B cell (primary cell): Measurements from ENCODE around the gene A2ML1. TPM values are rescaled to one million over a fixed set of nuclear protein-coding genes. Genes with fewer than 3 reads are reported as not detected.
A peak's percentile ranks its signal among the peaks of the same experiment; 100 is the strongest.

ENCODE experiments used
- ATAC-seq: fragments of 200-7000 bp; cut with Tn5 transposase; one replicate; pipeline ENCODE4 v1.10.0; 2021; ENCODE audit warnings: low read depth, mild to moderate bottlenecking, moderate number of reproducible peaks, moderate library complexity
- CTCF ChIA-PET: fragments of 350-600 bp; sonication (Branson Sonifier 250); formaldehyde crosslinking; loops from one replicate; lab custom pipeline; 2021; ENCODE audit warnings: antibody characterized with exemption, inconsistent platforms; lab: Charles Lee
- POLR2A ChIA-PET: fragments of 350-600 bp; sonication (Branson Sonifier 250); formaldehyde crosslinking; loops from one replicate; lab custom pipeline; 2021; ENCODE audit warnings: antibody characterized with exemption; lab: Charles Lee
- DNase-seq: peaks from one replicate; pipeline ENCODE4 v3.0.0; 2013
- H2AFZ ChIP-seq: 2 replicates; pipeline ENCODE4 v1.6.1; 2012; ENCODE audit warnings: mild to moderate bottlenecking, low read depth, low read length; ENCODE audit not compliant: insufficient read depth, poor library complexity, severe bottlenecking
- H3K27ac ChIP-seq, 2 donors: 1 replicate in 1 of 2; 2 replicates in 1 of 2; pipeline ENCODE4 v1.5.1; 2012 to 2013; ENCODE audit warnings: low read length in 2 of 2, mild to moderate bottlenecking in 2 of 2, moderate library complexity in 1 of 2
- H3K27me3 ChIP-seq, 4 experiments: fragments of 200-600 bp in 1 of 4; sonication (generic) in 1 of 4; replicated peaks in 1 of 4; 1 replicate in 2 of 4; 2 replicates in 2 of 4; pipeline versions ENCODE4 v1.6.1 to v1.7.0; 2013 to 2016; ENCODE audit warnings: low read length in 3 of 4, mild to moderate bottlenecking in 2 of 4, mixed read lengths in 1 of 4, moderate library complexity in 1 of 4; ENCODE audit not compliant: insufficient read depth in 4 of 4, control insufficient read depth in 3 of 4; ENCODE audit errors: control extremely low read depth in 1 of 4
- H3K36me3 ChIP-seq, 2 experiments: replicated peaks in 1 of 2; 1 replicate in 1 of 2; 2 replicates in 1 of 2; pipeline versions ENCODE4 v1.6.1 to v1.7.1; 2013; ENCODE audit warnings: low read length in 1 of 2; ENCODE audit not compliant: insufficient read depth in 2 of 2, control insufficient read depth in 1 of 2; ENCODE audit errors: control extremely low read depth in 1 of 2, extremely low read depth in 1 of 2
- H3K4me1 ChIP-seq, 2 donors: fragments of 200-600 bp in 1 of 2; sonication (generic) in 1 of 2; 1 replicate in 1 of 2; 2 replicates in 1 of 2; pipeline versions ENCODE4 v1.5.1 to v1.6.1; 2013 to 2017; ENCODE audit warnings: low read length in 2 of 2; ENCODE audit not compliant: control insufficient read depth in 2 of 2, insufficient read depth in 2 of 2
- H3K4me2 ChIP-seq: replicated peaks from 2 replicates; pipeline ENCODE3; 2012; ENCODE audit warnings: mild to moderate bottlenecking, low read depth, low read length; ENCODE audit not compliant: poor library complexity, severe bottlenecking
- H3K4me3 ChIP-seq, 5 experiments: fragments of 200-600 bp in 1 of 5; sonication (generic) in 1 of 5; 1 replicate in 3 of 5; 2 replicates in 2 of 5; pipeline versions ENCODE4 v1.5.1 to v1.7.0; 2011 to 2016; ENCODE audit warnings: low read length in 4 of 5, mild to moderate bottlenecking in 4 of 5, low read depth in 2 of 5, control low read depth in 1 of 5, moderate library complexity in 1 of 5; ENCODE audit not compliant: insufficient read depth in 1 of 5; ENCODE audit errors: control extremely low read depth in 1 of 5, extremely low read depth in 1 of 5
- H3K79me2 ChIP-seq: fragments of 200-600 bp; sonication (generic); one replicate; pipeline ENCODE4 v1.6.0; 2016; ENCODE audit warnings: low read length; ENCODE audit not compliant: control insufficient read depth, insufficient read depth
- H3K9ac ChIP-seq: fragments of 200-600 bp; sonication (generic); 2 replicates; pipeline ENCODE4 v1.6.1; 2017; ENCODE audit warnings: mild to moderate bottlenecking, low read length, moderate library complexity
- H3K9me3 ChIP-seq, 3 donors: one replicate each; pipeline versions ENCODE4 v1.6.1 to v1.7.1; 2013; ENCODE audit warnings: low read length in 2 of 3; ENCODE audit not compliant: control insufficient read depth in 2 of 3, insufficient read depth in 1 of 3; ENCODE audit errors: control extremely low read depth in 1 of 3
- H4K20me1 ChIP-seq: 2 replicates; pipeline ENCODE4 v1.6.0; 2012; ENCODE audit warnings: mild to moderate bottlenecking, low read length; ENCODE audit not compliant: insufficient read depth, control insufficient read depth, poor library complexity, severe bottlenecking
- H3K27ac Mint-ChIP-seq: one replicate; pipeline ENCODE4 v1.8.0; 2021; ENCODE audit warnings: mixed read lengths
- H3K27me3 Mint-ChIP-seq: one replicate; pipeline ENCODE4 v1.8.0; 2021; ENCODE audit warnings: mixed read lengths
- H3K4me1 Mint-ChIP-seq: one replicate; pipeline ENCODE4 v1.8.0; 2021; ENCODE audit warnings: mixed read lengths
- H3K4me3 Mint-ChIP-seq: one replicate; pipeline ENCODE4 v1.8.0; 2021; ENCODE audit warnings: mixed read lengths
- H3K9me3 Mint-ChIP-seq: one replicate; pipeline ENCODE4 v1.8.0; 2022; ENCODE audit warnings: mixed read lengths; ENCODE audit not compliant: insufficient read depth
- CTCF ChIP-seq: fragments of 200-600 bp; IDR thresholded peaks from one replicate; pipeline ENCODE4 v1.8.0; 2022; ENCODE audit warnings: antibody characterized with exemption, mild to moderate bottlenecking
- EZH2 ChIP-seq: IDR thresholded peaks from 2 replicates; pipeline ENCODE4 v1.6.1; 2012; ENCODE audit warnings: borderline replicate concordance, low read depth, mild to moderate bottlenecking, moderate library complexity, low read length; ENCODE audit not compliant: insufficient read depth, poor library complexity, severe bottlenecking
- WGBS: methylation state at CpG from one replicate; pipeline ENCODE4 v1.1.5; 2013; ENCODE audit warnings: missing lambda C conversion rate; ENCODE audit not compliant: insufficient coverage; 5-methylcytosine and 5-hydroxymethylcytosine counted together
- intact Hi-C: fragments of 100-400 bp; cut with micrococcal nuclease; formaldehyde crosslinking; loops from one replicate; pipeline ENCODE4 v1.10.0; 2022
- polyA plus RNA-seq: library from polyadenylated mRNA; depleted of rRNA; stranded (reverse); fragments of >200 nt; gene quantifications from 2 replicates; pipeline ENCODE4 v1.2.3, GENCODE V29; 2012
- total RNA-seq, 2 donors: library from RNA; stranded (reverse); fragments of 120-200 nt in 1 of 2; gene quantifications; 1 replicate in 1 of 2; 2 replicates in 1 of 2; pipeline versions ENCODE4 v1.2.3 to v1.2.4, GENCODE V29; 2013 to 2022

A2ML1 gene
- total and polyA plus RNA-seq, 2 donors (not counting 1 experiment from before 2014, with no cell fraction given) = not detected

- Mint-ChIP-seq H3K4me3 (no peak overlapping the region), H3K4me1 (peaks cover 26% of the 10 kb centered on the region), H3K27ac (peak overlapping the region; percentile 67), H3K27me3 (no peaks in the 10 kb centered on the region), H3K9me3 (no peaks in the 10 kb centered on the region)
- no peaks in the 10 kb centered on the region for H3K27me3 ChIP-seq
- H4K20me1 ChIP-seq = no peaks in the 10 kb centered on the region
- intact Hi-C loops = loop anchor here (1.0 to 10.0 kb wide), 2 partner anchors 7 to 123 kb away; no protein-coding TSS in a partner anchor
- TF ChIP-seq EZH2 (no peak), CTCF (no peak)
- H3K4me2 ChIP-seq = no peak overlapping the region
- DNase-seq (no peak), ATAC-seq (no peak)
- H3K4me1 ChIP-seq = peaks cover 20 to 22% of the 10 kb centered on the region in 2 donors
- H3K27ac ChIP-seq = peak overlapping the region in 1 of 2 donors; percentile 10
- no peaks in the 10 kb centered on the region for H3K9me3 ChIP-seq
- no peak overlapping the region for H3K9ac ChIP-seq
- POLR2A ChIA-PET = no interaction called here
- CTCF ChIA-PET = interaction anchor here (0.7 to 2.2 kb wide), 4 partner anchors 7 to 185 kb away, joined by 3 to 14 read pairs (median 4); partner anchors contain the start of gene M6PR
- peaks cover 4% of the 10 kb centered on the region for H3K79me2 ChIP-seq
- H3K36me3 ChIP-seq = no peaks in the 10 kb centered on the region
- H2AFZ ChIP-seq = peak overlapping the region; percentile 20
- no peak overlapping the region for H3K4me3 ChIP-seq
- WGBS = no CpG with 5 or more reads among the region's 3 CpGs
Measured at GRCh38 chr12:8911606-8912268, 89.3 kb downstream of the A2ML1 start.

GRCh38 chr12:8912914-8913313 lies 90.5 kb downstream of the A2ML1 start:
- no peak overlapping the region for H3K4me3 ChIP-seq
- H3K27me3 Mint-ChIP-seq = no peaks in the 10 kb centered on the region
- peaks cover 26% of the 10 kb centered on the region for H3K4me1 Mint-ChIP-seq
- peak overlapping the region; percentile 53 for H3K4me3 Mint-ChIP-seq
- H3K27me3 ChIP-seq = no peaks in the 10 kb centered on the region
- H3K79me2 ChIP-seq = peaks cover 13% of the 10 kb centered on the region
- H3K9me3 Mint-ChIP-seq = no peaks in the 10 kb centered on the region
- ChIA-PET CTCF (interaction anchor here (1.0 to 2.2 kb wide), 4 partner anchors 8 to 125 kb away, joined by 3 to 14 read pairs (median 6); partner anchors contain the start of gene M6PR), POLR2A (no interaction called here)
- H4K20me1 ChIP-seq = no peaks in the 10 kb centered on the region
- peaks cover 20 to 22% of the 10 kb centered on the region in 2 donors for H3K4me1 ChIP-seq
- peak overlapping the region in 1 of 2 donors; percentile 94 for H3K27ac ChIP-seq
- DNase-seq (peak; percentile 48), ATAC-seq (no peak)
- no peak overlapping the region for H3K9ac ChIP-seq
- H3K27ac Mint-ChIP-seq = peak overlapping the region; percentile 73
- 68% methylated on average over 6 of the region's 9 CpGs for WGBS
- H3K4me2 ChIP-seq = no peak overlapping the region
- no peaks in the 10 kb centered on the region for H3K36me3 ChIP-seq
- TF ChIP-seq EZH2 = no peak
- peak; percentile 49 for TF ChIP-seq CTCF
- intact Hi-C loops = loop anchor here (1.0 to 10.0 kb wide), 2 partner anchors 9 to 122 kb away; no protein-coding TSS in a partner anchor
- H3K9me3 ChIP-seq = no peaks in the 10 kb centered on the region
- no peak overlapping the region for H2AFZ ChIP-seq
